ENCODE results near the gene CAMTA1.

Gene CAMTA1

DNA sequence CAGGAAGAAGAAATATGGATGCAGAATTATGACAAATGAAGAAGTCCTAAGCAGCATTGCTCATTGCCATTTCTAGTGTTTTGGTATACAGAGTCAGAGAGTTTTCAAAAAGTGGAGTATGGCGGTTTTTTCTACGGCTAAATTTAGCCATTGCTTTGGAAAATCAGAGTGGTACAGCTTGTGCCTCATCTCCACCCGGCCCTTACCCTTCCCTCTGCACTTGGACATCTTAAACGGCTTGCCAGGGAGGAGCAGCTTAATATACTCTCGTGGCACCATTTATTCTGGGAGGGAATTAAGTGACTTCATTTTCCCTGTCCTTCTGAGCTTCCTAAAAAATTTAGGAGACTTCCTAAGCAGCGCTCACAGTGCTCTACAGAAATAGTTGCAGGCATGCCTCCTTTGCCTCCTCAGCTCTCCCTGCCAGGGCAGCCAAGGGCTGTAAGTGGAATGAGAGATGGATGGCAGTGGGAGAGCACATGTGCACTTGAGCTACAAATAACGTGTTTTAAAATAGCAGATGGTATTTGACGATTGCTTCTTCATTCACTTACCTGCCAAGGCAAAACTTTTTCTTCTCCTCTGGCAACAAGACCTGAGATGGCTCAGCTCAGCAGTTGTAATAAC lies 934.3 kb downstream of the CAMTA1 start:
- no peaks in the 10 kb centered on the region for H3K4me1 ChIP-seq (ENCODE audit: insufficient read depth, low read length)
- H3K4me3 ChIP-seq (ENCODE audit: low read length), result no peak overlapping the region
- peaks cover 21% of the 10 kb centered on the region; the same call in 1 of the 2 replicates for H3K27me3 ChIP-seq (ENCODE audit: insufficient read depth, low read length)
- no peaks in the 10 kb centered on the region for H3K36me3 ChIP-seq (ENCODE audit: insufficient read depth, low read depth, low read length)
- H3K9ac ChIP-seq (ENCODE audit: low read depth, low read length), result no peak overlapping the region
- H3K27ac ChIP-seq (ENCODE audit: low read length), result no peak overlapping the region
- no peaks in the 10 kb centered on the region for H3K9me3 ChIP-seq (ENCODE audit: insufficient read depth, low read depth, low read length)

DNA sequence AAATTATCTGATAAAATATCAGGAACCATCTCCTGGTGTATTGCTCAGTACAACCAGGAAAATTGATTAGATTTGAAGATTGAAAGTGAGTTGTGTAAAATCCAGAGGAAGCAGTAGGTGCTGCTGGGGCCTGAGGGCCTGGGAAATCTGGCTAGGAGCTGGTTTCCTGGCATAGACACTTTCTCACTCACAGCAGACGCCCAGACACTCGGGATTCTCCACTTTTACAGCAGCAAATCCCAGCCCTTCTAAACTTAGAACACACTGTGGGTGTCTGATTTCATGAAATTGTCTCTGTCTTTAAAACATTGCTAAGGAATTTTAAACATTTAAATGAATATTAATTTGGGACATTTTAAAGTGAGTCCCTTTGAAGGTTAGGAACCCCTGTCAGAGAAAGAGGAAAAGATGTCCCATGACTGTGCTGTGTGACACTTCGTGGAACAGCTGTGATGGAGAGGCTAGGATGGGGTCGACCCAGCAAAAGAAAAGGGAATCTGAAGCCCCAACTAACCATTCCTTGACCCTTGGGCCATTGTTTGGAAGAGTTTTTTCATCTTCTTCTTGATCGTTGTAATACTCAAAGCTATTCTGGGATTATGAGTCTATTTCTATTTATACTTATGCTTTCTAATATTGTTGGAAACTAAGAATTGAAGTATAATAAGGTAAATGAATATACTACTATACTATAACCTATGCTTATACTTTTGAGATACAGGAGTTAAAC lies 936.9 kb downstream of the CAMTA1 start:
- Histone ChIP-seq H3K36me3 (ENCODE audit: insufficient read depth, low read depth, low read length) (no peaks in the 10 kb centered on the region), H3K9ac (ENCODE audit: low read depth, low read length) (no peak overlapping the region), H3K4me3 (ENCODE audit: low read length) (no peak overlapping the region), H3K27me3 (ENCODE audit: insufficient read depth, low read length) (peaks cover 15% of the 10 kb centered on the region; the same call in 1 of the 2 replicates), H3K27ac (ENCODE audit: low read length) (no peak overlapping the region), H3K9me3 (ENCODE audit: insufficient read depth, low read depth, low read length) (no peaks in the 10 kb centered on the region), H3K4me1 (ENCODE audit: insufficient read depth, low read length) (no peaks in the 10 kb centered on the region)

DNA sequence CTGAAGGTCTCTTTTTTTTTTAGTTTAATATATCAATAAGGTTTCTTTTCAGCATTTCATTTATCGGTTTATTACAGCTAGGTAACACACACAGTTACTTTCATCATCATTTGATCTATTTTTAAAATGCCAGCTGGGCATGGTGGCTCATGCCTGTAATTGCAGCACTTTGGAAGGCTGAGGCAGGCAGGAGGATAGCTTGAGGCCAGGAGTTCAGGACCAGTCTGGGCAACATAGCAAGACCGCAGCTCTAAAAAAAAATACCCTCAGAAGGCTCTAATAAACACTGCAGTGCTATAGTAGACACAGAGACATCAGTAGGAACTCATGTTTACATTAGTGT lies 937.4 kb downstream of the CAMTA1 start:
- no peaks in the 10 kb centered on the region for H3K36me3 ChIP-seq (ENCODE audit: insufficient read depth, low read depth, low read length)
- H3K4me3 ChIP-seq (ENCODE audit: low read length), result no peak overlapping the region
- no peak overlapping the region for H3K9ac ChIP-seq (ENCODE audit: low read depth, low read length)
- peaks cover 14% of the 10 kb centered on the region; the same call in 1 of the 2 replicates for H3K27me3 ChIP-seq (ENCODE audit: insufficient read depth, low read length)
- H3K9me3 ChIP-seq (ENCODE audit: insufficient read depth, low read depth, low read length), result no peaks in the 10 kb centered on the region
- no peak overlapping the region for H3K27ac ChIP-seq (ENCODE audit: low read length)
- no peaks in the 10 kb centered on the region for H3K4me1 ChIP-seq (ENCODE audit: insufficient read depth, low read length)

DNA sequence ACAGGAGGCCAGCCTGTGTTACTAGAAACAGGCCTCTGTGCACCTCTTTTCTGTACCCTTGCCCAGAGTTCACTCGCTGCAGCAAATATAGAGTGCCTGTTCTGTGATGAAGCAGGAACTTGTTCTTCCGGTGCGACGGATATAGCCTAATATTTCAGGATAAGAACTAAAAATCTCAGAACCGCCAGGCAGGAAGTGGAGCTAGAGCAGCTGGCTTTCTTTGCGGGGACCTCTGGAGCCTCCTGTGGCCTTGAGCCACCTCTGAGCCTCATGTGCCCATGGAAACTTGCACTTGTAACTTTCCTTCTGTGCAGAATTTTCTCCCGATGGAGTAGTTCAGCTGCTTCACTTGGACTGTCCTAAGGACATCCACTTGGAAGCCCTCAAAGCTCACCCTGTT lies 941.4 kb downstream of the CAMTA1 start:
- no peaks in the 10 kb centered on the region for H3K9me3 ChIP-seq (ENCODE audit: insufficient read depth, low read depth, low read length)
- no peak overlapping the region for H3K27ac ChIP-seq (ENCODE audit: low read length)
- no peak overlapping the region for H3K9ac ChIP-seq (ENCODE audit: low read depth, low read length)
- no peak overlapping the region for H3K4me3 ChIP-seq (ENCODE audit: low read length)
- H3K4me1 ChIP-seq (ENCODE audit: insufficient read depth, low read length), result peaks cover 6% of the 10 kb centered on the region; the same call in 1 of the 2 replicates
- no peaks in the 10 kb centered on the region for H3K36me3 ChIP-seq (ENCODE audit: insufficient read depth, low read depth, low read length)
- no peaks in the 10 kb centered on the region for H3K27me3 ChIP-seq (ENCODE audit: insufficient read depth, low read length)

DNA sequence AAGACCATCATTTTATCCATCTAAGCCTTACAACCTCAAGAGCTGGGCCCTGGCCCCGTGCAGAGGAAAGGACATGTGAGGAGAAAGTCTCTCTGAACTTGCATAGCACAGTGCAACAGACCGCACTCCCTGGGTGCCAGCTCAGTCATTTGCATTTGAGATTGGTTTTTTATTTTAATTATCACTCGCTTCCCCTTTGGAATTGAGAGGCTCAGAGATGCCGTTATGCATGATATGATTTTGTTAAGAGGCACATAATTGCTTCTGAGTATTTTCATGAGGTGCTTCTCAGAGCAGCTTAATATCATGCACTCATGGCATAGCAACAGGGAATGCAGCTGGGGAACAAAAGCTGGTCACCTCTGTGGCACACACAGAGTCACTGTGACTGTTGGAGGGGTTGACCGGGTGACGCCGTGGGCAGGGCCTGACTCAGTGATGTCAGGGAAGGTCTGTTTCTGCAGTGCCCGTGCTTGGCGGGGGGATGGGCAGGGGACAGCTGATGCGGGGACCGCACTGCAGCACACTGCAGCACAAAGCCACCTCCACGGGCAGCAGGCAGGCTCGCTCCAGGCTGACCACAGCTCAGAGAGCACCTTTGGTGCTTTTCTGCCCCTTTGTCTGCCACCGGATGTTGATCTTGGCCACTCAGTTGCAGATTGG lies 942.7 kb downstream of the CAMTA1 start:
- Histone ChIP-seq H3K9ac (ENCODE audit: low read depth, low read length) (no peak overlapping the region), H3K36me3 (ENCODE audit: insufficient read depth, low read depth, low read length) (no peaks in the 10 kb centered on the region), H3K27me3 (ENCODE audit: insufficient read depth, low read length) (no peaks in the 10 kb centered on the region), H3K4me3 (ENCODE audit: low read length) (no peak overlapping the region), H3K27ac (ENCODE audit: low read length) (no peak overlapping the region), H3K4me1 (ENCODE audit: insufficient read depth, low read length) (peaks cover 6% of the 10 kb centered on the region; the same call in 1 of the 2 replicates), H3K9me3 (ENCODE audit: insufficient read depth, low read depth, low read length) (no peaks in the 10 kb centered on the region)

DNA sequence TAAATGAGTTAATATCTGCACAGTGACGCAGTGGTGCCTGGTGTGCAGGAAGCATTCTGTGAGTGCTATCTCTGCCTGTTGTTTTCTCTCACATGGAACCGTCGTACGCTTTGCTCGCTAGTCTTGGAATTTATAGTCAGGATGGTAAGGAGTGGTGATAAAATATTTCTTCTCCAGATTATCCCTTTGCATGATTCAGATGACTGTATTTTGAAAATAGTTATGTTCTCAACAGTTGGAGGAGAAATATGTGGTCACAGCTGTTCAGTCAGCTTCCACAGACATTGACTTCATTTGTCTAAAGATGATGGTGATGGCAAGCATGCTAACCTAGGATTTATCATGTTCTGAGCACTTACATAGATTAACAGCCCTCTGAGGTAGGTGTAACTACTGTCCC lies 944.5 kb downstream of the CAMTA1 start:
- H3K4me3 ChIP-seq (ENCODE audit: low read length), result no peak overlapping the region
- peaks cover 6% of the 10 kb centered on the region; the same call in 1 of the 2 replicates for H3K4me1 ChIP-seq (ENCODE audit: insufficient read depth, low read length)
- no peaks in the 10 kb centered on the region for H3K9me3 ChIP-seq (ENCODE audit: insufficient read depth, low read depth, low read length)
- no peaks in the 10 kb centered on the region for H3K27me3 ChIP-seq (ENCODE audit: insufficient read depth, low read length)
- no peak overlapping the region for H3K27ac ChIP-seq (ENCODE audit: low read length)
- no peak overlapping the region for H3K9ac ChIP-seq (ENCODE audit: low read depth, low read length)
- no peaks in the 10 kb centered on the region for H3K36me3 ChIP-seq (ENCODE audit: insufficient read depth, low read depth, low read length)

DNA sequence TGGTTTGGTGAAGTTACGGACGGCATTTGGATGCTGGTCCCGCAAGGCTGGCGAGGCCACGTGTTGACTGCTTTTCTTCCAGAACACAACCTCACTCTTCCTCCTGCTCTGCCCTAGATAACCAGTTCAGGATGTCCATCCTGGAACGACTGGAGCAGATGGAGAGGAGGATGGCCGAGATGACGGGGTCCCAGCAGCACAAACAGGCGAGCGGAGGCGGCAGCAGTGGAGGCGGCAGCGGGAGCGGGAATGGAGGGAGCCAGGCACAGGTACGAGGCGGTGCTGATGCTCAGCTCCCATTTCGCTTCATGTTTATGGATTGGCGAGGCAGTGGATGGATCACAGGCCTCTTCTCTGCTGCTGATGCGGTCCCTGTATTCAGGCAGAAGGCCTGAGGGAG lies 947.1 kb downstream of the CAMTA1 start:
- Histone ChIP-seq H3K4me1 (ENCODE audit: insufficient read depth, low read length) (peaks cover 6% of the 10 kb centered on the region; the same call in 1 of the 2 replicates), H3K9me3 (ENCODE audit: insufficient read depth, low read depth, low read length) (no peaks in the 10 kb centered on the region), H3K36me3 (ENCODE audit: insufficient read depth, low read depth, low read length) (peaks cover 14% of the 10 kb centered on the region), H3K27ac (ENCODE audit: low read length) (no peak overlapping the region), H3K9ac (ENCODE audit: low read depth, low read length) (no peak overlapping the region), H3K4me3 (ENCODE audit: low read length) (no peak overlapping the region), H3K27me3 (ENCODE audit: insufficient read depth, low read length) (no peaks in the 10 kb centered on the region)

DNA sequence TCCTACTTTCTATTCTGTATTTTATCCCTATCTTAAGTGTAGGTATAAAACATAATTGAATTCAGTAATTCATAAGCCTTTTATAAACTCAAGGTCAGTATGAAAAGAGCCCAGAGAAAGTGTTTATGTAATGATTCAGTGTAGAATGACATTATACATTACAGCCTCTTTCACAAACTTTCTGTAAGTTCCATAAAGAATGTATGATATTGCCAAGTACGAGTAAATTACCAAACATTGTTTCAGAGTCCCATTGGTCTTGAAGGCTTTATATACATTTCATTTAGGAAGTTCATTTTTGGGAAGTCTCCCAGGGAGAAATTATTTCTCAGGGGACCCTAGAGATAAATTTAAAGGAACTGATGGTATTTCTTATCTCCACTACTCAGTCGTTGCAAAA lies 948.0 kb downstream of the CAMTA1 start:
- peaks cover 1% of the 10 kb centered on the region; the same call in 1 of the 2 replicates for H3K4me1 ChIP-seq (ENCODE audit: insufficient read depth, low read length)
- H3K9ac ChIP-seq (ENCODE audit: low read depth, low read length), result no peak overlapping the region
- no peaks in the 10 kb centered on the region for H3K27me3 ChIP-seq (ENCODE audit: insufficient read depth, low read length)
- no peaks in the 10 kb centered on the region for H3K9me3 ChIP-seq (ENCODE audit: insufficient read depth, low read depth, low read length)
- H3K4me3 ChIP-seq (ENCODE audit: low read length), result no peak overlapping the region
- H3K36me3 ChIP-seq (ENCODE audit: insufficient read depth, low read depth, low read length), result peaks cover 24% of the 10 kb centered on the region
- no peak overlapping the region for H3K27ac ChIP-seq (ENCODE audit: low read length)

DNA sequence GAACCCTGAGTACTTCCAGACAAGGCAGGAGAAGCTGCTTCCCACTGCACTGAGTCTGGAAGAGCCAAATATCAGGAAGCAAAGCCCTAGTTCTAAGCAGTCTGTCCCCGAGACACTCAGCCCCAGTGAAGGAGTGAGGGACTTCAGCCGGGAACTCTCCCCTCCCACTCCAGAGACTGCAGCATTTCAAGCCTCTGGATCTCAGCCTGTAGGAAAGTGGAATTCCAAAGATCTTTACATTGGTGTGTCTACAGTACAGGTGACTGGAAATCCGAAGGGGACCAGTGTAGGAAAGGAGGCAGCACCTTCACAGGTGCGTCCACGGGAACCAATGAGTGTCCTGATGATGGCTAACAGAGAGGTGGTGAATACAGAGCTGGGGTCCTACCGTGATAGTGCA lies 952.8 kb downstream of the CAMTA1 start:
- no peaks in the 10 kb centered on the region for H3K9me3 ChIP-seq (ENCODE audit: insufficient read depth, low read depth, low read length)
- H3K36me3 ChIP-seq (ENCODE audit: insufficient read depth, low read depth, low read length), result peaks cover 35% of the 10 kb centered on the region
- no peak overlapping the region for H3K27ac ChIP-seq (ENCODE audit: low read length)
- no peaks in the 10 kb centered on the region for H3K4me1 ChIP-seq (ENCODE audit: insufficient read depth, low read length)
- no peak overlapping the region for H3K9ac ChIP-seq (ENCODE audit: low read depth, low read length)
- no peak overlapping the region for H3K4me3 ChIP-seq (ENCODE audit: low read length)
- H3K27me3 ChIP-seq (ENCODE audit: insufficient read depth, low read length), result no peaks in the 10 kb centered on the region

DNA sequence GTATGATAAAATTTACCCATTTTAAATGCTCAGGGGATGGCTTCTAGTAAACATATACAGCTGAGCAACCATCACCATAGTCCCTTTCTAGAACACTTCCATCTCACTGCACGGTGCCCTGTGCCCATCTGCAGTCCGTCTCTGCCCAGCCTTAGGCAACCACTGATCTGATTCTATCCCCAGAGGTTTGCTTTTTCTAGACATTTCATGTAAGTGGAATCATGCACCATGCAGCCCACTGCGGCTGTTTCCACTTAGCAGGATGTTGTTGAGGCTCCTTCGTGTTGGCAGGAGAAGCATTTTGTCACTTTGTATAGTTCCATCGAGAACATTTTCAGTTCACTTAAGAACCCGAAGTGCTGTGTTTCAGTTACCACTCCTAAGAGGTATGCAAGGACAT lies 958.1 kb downstream of the CAMTA1 start:
- no peak overlapping the region for H3K4me3 ChIP-seq (ENCODE audit: low read length)
- H3K9ac ChIP-seq (ENCODE audit: low read depth, low read length), result no peak overlapping the region
- H3K36me3 ChIP-seq (ENCODE audit: insufficient read depth, low read depth, low read length), result peaks cover 21% of the 10 kb centered on the region
- H3K4me1 ChIP-seq (ENCODE audit: insufficient read depth, low read length), result no peaks in the 10 kb centered on the region
- H3K9me3 ChIP-seq (ENCODE audit: insufficient read depth, low read depth, low read length), result no peaks in the 10 kb centered on the region
- H3K27ac ChIP-seq (ENCODE audit: low read length), result no peak overlapping the region
- H3K27me3 ChIP-seq (ENCODE audit: insufficient read depth, low read length), result no peaks in the 10 kb centered on the region

DNA sequence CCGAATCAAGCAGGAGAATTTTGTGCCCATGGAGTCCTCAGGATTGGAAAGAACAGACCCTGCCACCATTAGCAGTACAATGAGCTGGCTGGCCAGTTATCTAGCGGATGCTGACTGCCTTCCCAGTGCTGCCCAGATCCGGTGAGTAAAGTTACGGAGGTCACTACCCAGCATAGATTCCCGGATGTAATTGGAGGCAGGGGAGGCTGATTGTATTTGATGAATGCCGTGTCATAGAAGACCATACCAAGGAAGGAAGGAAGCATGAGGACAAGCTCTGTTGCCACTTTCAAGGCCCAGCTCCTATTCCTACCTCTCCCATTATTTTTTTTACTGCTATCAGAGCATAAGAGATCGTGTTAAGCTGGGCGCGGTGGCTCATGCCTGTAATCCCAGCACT lies 959.6 kb downstream of the CAMTA1 start:
- H3K4me1 ChIP-seq (ENCODE audit: insufficient read depth, low read length), result no peaks in the 10 kb centered on the region
- no peaks in the 10 kb centered on the region for H3K27me3 ChIP-seq (ENCODE audit: insufficient read depth, low read length)
- H3K9me3 ChIP-seq (ENCODE audit: insufficient read depth, low read depth, low read length), result no peaks in the 10 kb centered on the region
- H3K27ac ChIP-seq (ENCODE audit: low read length), result no peak overlapping the region
- peaks cover 10% of the 10 kb centered on the region; the same call in 1 of the 2 replicates for H3K36me3 ChIP-seq (ENCODE audit: insufficient read depth, low read depth, low read length)
- H3K9ac ChIP-seq (ENCODE audit: low read depth, low read length), result no peak overlapping the region
- H3K4me3 ChIP-seq (ENCODE audit: low read length), result no peak overlapping the region

DNA sequence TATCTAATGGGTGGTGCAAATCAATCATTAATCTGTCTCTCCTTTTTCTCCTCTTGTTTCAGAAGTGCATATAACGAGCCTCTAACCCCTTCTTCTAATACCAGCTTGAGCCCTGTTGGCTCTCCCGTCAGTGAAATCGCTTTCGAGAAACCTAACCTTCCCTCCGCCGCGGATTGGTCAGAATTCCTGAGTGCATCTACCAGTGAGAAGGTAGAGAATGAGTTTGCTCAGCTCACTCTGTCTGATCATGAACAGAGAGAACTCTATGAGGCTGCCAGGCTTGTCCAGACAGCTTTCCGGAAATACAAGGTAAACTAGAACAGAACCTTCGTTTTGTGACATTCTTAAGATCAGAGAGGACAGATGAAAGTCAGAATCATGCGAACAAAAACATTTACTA lies 960.5 kb downstream of the CAMTA1 start:
- no peaks in the 10 kb centered on the region for H3K9me3 ChIP-seq (ENCODE audit: insufficient read depth, low read depth, low read length)
- no peaks in the 10 kb centered on the region for H3K4me1 ChIP-seq (ENCODE audit: insufficient read depth, low read length)
- no peaks in the 10 kb centered on the region for H3K27me3 ChIP-seq (ENCODE audit: insufficient read depth, low read length)
- no peak overlapping the region for H3K27ac ChIP-seq (ENCODE audit: low read length)
- no peak overlapping the region for H3K9ac ChIP-seq (ENCODE audit: low read depth, low read length)
- peaks cover 10% of the 10 kb centered on the region; the same call in 1 of the 2 replicates for H3K36me3 ChIP-seq (ENCODE audit: insufficient read depth, low read depth, low read length)
- no peak overlapping the region for H3K4me3 ChIP-seq (ENCODE audit: low read length)
